Activated CD4-positive, alpha-beta T cell treated with anti-CD3 and anti-CD28 coated beads, Interleukin-10, Interleukin-2, amounts not matched to agents 100 ng/mL and 50 ng/mL, durations not matched to agents 16 hours and 8 hours (primary cell): ENCODE data around the gene SNX9.

ENCODE experiments used
- DNase-seq: peaks from one replicate; pipeline ENCODE4 v3.0.0-alpha.2; 2020

The SNX9 gene

GRCh38 chr6:157982102-157982562, 159.1 kb downstream of the SNX9 start:
- peak; percentile 44 for DNase-seq

- DNase-seq: peak; percentile 14
These were observed 159.7 kb downstream of the SNX9 start for GRCh38 chr6:157982563-157983405.

GRCh38 chr6:157983406-157984119, 160.5 kb downstream of the SNX9 start:
- peak; percentile 8 for DNase-seq

GRCh38 chr6:157984128-157984527, 161.1 kb downstream of the SNX9 start:
- no peak for DNase-seq

GRCh38 chr6:157984686-157985225, 161.7 kb downstream of the SNX9 start:
- peak; percentile 10 for DNase-seq

- DNase-seq: no peak
These were observed 162.5 kb downstream of the SNX9 start for GRCh38 chr6:157985378-157986155.

GRCh38 chr6:157987788-157988699, 165.0 kb downstream of the SNX9 start:
- no peak for DNase-seq

GRCh38 chr6:157988700-157989063, 165.6 kb downstream of the SNX9 start:
- no peak for DNase-seq

- no peak for DNase-seq
These were observed 166.7 kb downstream of the SNX9 start for GRCh38 chr6:157989541-157990289.

GRCh38 chr6:157990321-157991066, 167.4 kb downstream of the SNX9 start:
- no peak for DNase-seq

GRCh38 chr6:157991067-157991432, 168.0 kb downstream of the SNX9 start:
- DNase-seq: no peak

- DNase-seq: no peak
These were observed 170.0 kb downstream of the SNX9 start for GRCh38 chr6:157993076-157993475.

GRCh38 chr6:157994125-157994795, 171.2 kb downstream of the SNX9 start:
- no peak for DNase-seq
